Keratinocyte (primary cell): ENCODE measurements around the gene VAT1. TPM values are rescaled to one million over a fixed set of nuclear protein-coding genes. Genes with fewer than 3 reads are reported as not detected.
"Not testable (repeated sequence)": the region's sequence is repeated elsewhere in the genome, so short reads cannot be mapped to it uniquely, and the experiment has no call there.

Experiments
- DNase-seq: peaks from one replicate; pipeline ENCODE4 v3.0.0-alpha.2; 2011; ENCODE audit warnings: low read depth, missing footprints, low spot score
- FAIRE-seq: peaks from 2 replicates; lab custom pipeline; 2011; peaks lifted over from hg19 to GRCh38; lab: Jason Lieb, UNC
- H2AFZ ChIP-seq: 2 replicates; pipeline ENCODE4 v1.6.0; 2012; ENCODE audit warnings: low read length, control low read depth, inconsistent platforms; ENCODE audit not compliant: control insufficient read depth
- H3K27ac ChIP-seq: 2 replicates; pipeline ENCODE4 v1.5.1; 2011; ENCODE audit warnings: low read length; ENCODE audit not compliant: control insufficient read depth, insufficient read depth
- H3K27me3 ChIP-seq: 3 replicates; pipeline ENCODE4 v1.6.0; 2011; ENCODE audit warnings: low read length; ENCODE audit not compliant: control insufficient read depth, insufficient read depth; ENCODE audit errors: extremely low read depth
- H3K36me3 ChIP-seq, 2 experiments: 2 replicates in 1 of 2; 3 replicates in 1 of 2; pipeline ENCODE4 v1.5.1; 2011; ENCODE audit warnings: low read length in 2 of 2, mild to moderate bottlenecking in 1 of 2; ENCODE audit not compliant: control insufficient read depth in 2 of 2, insufficient read depth in 2 of 2; ENCODE audit errors: extremely low read depth in 1 of 2
- H3K4me1 ChIP-seq: 3 replicates; pipeline ENCODE4 v1.5.1; 2011; ENCODE audit warnings: low read length; ENCODE audit not compliant: control insufficient read depth, insufficient read depth; ENCODE audit errors: extremely low read depth
- H3K4me2 ChIP-seq: 3 replicates; pipeline ENCODE4 v1.6.0; 2011; ENCODE audit warnings: low read depth, low read length; ENCODE audit not compliant: control insufficient read depth, insufficient read depth; ENCODE audit errors: extremely low read depth
- H3K4me3 ChIP-seq, 3 experiments: fragments of 200-600 bp in 1 of 3; sonication (generic) in 1 of 3; 2 replicates in 2 of 3; 3 replicates in 1 of 3; pipeline ENCODE4 v1.5.1; 2011 to 2016; ENCODE audit warnings: low read length in 3 of 3, mild to moderate bottlenecking in 3 of 3, control low read depth in 2 of 3, inconsistent platforms in 1 of 3, low read depth in 1 of 3, mixed read lengths in 1 of 3, mixed run types in 1 of 3, moderate library complexity in 1 of 3; ENCODE audit not compliant: control insufficient read depth in 2 of 3, insufficient read depth in 2 of 3; ENCODE audit errors: extremely low read depth in 1 of 3
- H3K79me2 ChIP-seq: 2 replicates; pipeline ENCODE4 v1.6.0; 2012; ENCODE audit warnings: low read length; ENCODE audit not compliant: control insufficient read depth, insufficient read depth
- H3K9ac ChIP-seq: 3 replicates; pipeline ENCODE4 v1.6.0; 2011; ENCODE audit warnings: low read length; ENCODE audit not compliant: control insufficient read depth, insufficient read depth; ENCODE audit errors: extremely low read depth
- H3K9me1 ChIP-seq: 3 replicates; pipeline ENCODE4 v1.6.0; 2011; ENCODE audit warnings: low read length; ENCODE audit not compliant: control insufficient read depth, insufficient read depth; ENCODE audit errors: extremely low read depth
- H3K9me3 ChIP-seq: 2 replicates; pipeline ENCODE4 v1.5.1; 2012; ENCODE audit warnings: low read depth, low read length; ENCODE audit not compliant: control insufficient read depth
- H4K20me1 ChIP-seq: 3 replicates; pipeline ENCODE4 v1.6.0; 2011; ENCODE audit warnings: low read length; ENCODE audit not compliant: control insufficient read depth, insufficient read depth; ENCODE audit errors: extremely low read depth
- CTCF ChIP-seq, 3 experiments: IDR thresholded peaks in 1 of 3; conservative IDR thresholded peaks in 1 of 3; optimal IDR thresholded peaks in 1 of 3; 2 replicates in 2 of 3; 3 replicates in 1 of 3; pipeline versions ENCODE3 to v1.5.1; 2011; ENCODE audit warnings: low read length in 3 of 3, mild to moderate bottlenecking in 3 of 3, moderate library complexity in 2 of 3, control low read depth in 1 of 3, inconsistent platforms in 1 of 3; ENCODE audit not compliant: insufficient read depth in 2 of 3; ENCODE audit errors: extremely low read depth in 1 of 3
- EZH2 ChIP-seq: IDR thresholded peaks from one replicate; pipeline ENCODE4 v1.6.1; 2012; ENCODE audit warnings: inconsistent platforms, mild to moderate bottlenecking, low read length, moderate library complexity
- dilution Hi-C: fragments of 300-500 bp; cut with MboI; formaldehyde crosslinking; loops from one replicate; pipeline ENCODE4 v1.7.0; 2020; ENCODE audit warnings: low sequenced_read_pairs; ENCODE audit not compliant: extremely low pct_ligation_motif_present
- polyA plus RNA-seq, 5 experiments: library from polyadenylated mRNA; depleted of rRNA in 3 of 5; stranded (reverse) in 3 of 5; stranded (forward) in 1 of 5; unstranded in 1 of 5; fragments of >200 nt; gene quantifications; 1 replicate in 1 of 5; 2 replicates in 3 of 5; 3 replicates in 1 of 5; pipeline versions ENCODE4 v1.2.1 to v1.2.3, GENCODE V29; 2011 to 2012; ENCODE audit warnings: missing spikeins in 2 of 5, low read depth in 1 of 5, low replicate concordance in 1 of 5

VAT1 gene
- polyA plus RNA-seq, 1 donor (not counting 4 experiments of a cell fraction or from before 2014, with no cell fraction given) = 151 TPM

- H2AFZ ChIP-seq = no peak overlapping the region
- TF ChIP-seq CTCF (optimal IDR thresholded peaks at IDR 0.05 in 1 of 3, IDR thresholded peaks at IDR 0.05 in 1 of 3, conservative IDR thresholded peaks at IDR 0.05 in 1 of 3; ENCODE audit: extremely low read depth in 1 of 3, insufficient read depth in 2 of 3, low read length in 3 of 3) (no peak), EZH2 (no peak)
- peaks cover 8% of the 10 kb centered on the region for H3K4me1 ChIP-seq
- no peaks in the 10 kb centered on the region for H3K36me3 ChIP-seq
- DNase-seq (no peak), FAIRE-seq (no peak)
- H3K9me1 ChIP-seq = no peaks in the 10 kb centered on the region
- no peaks in the 10 kb centered on the region for H3K9me3 ChIP-seq
- H3K79me2 ChIP-seq = no peaks in the 10 kb centered on the region
- no peak overlapping the region for H3K9ac ChIP-seq
- no peak overlapping the region for H3K4me2 ChIP-seq
- H3K4me3 ChIP-seq = no peak overlapping the region
- no peaks in the 10 kb centered on the region for H3K27me3 ChIP-seq
- dilution Hi-C loops = no loop called here
- no peak overlapping the region for H3K27ac ChIP-seq
- no peaks in the 10 kb centered on the region for H4K20me1 ChIP-seq
Observed at GRCh38 chr17:42975265-42975664, 46.9 kb downstream of the VAT1 start.

- H2AFZ ChIP-seq, H3K27ac ChIP-seq, DNase-seq, H3K9me1 ChIP-seq, FAIRE-seq, H4K20me1 ChIP-seq, H3K27me3 ChIP-seq, H3K36me3 ChIP-seq, H3K4me1 ChIP-seq, H3K79me2 ChIP-seq, H3K4me2 ChIP-seq, H3K9me3 ChIP-seq, H3K4me3 ChIP-seq, H3K9ac ChIP-seq, dilution Hi-C loops: not testable (repeated sequence)
Observed at GRCh38 chr17:42973323-42973722, 48.9 kb downstream of the VAT1 start.

- H3K79me2 ChIP-seq = no peaks in the 10 kb centered on the region
- H2AFZ ChIP-seq = no peak overlapping the region
- dilution Hi-C loops = no loop called here
- no peak overlapping the region for H3K9ac ChIP-seq
- DNase-seq = no peak
- no peaks in the 10 kb centered on the region for H3K9me3 ChIP-seq
- no peaks in the 10 kb centered on the region for H4K20me1 ChIP-seq
- TF ChIP-seq EZH2 = no peak
- TF ChIP-seq CTCF (optimal IDR thresholded peaks at IDR 0.05 in 1 of 3, IDR thresholded peaks at IDR 0.05 in 1 of 3, conservative IDR thresholded peaks at IDR 0.05 in 1 of 3; ENCODE audit: extremely low read depth in 1 of 3, insufficient read depth in 2 of 3, low read length in 3 of 3) = no peak
- no peaks in the 10 kb centered on the region for H3K27me3 ChIP-seq
- H3K36me3 ChIP-seq = no peaks in the 10 kb centered on the region
- no peaks in the 10 kb centered on the region for H3K9me1 ChIP-seq
- H3K4me2 ChIP-seq = no peak overlapping the region
- no peak overlapping the region for H3K4me3 ChIP-seq
- no peak overlapping the region for H3K27ac ChIP-seq
- no peaks in the 10 kb centered on the region for H3K4me1 ChIP-seq
- no peak for FAIRE-seq
Observed at GRCh38 chr17:42971589-42971988, 50.6 kb downstream of the VAT1 start.
